Measurements from ENCODE around the gene ZEB2. TPM values are rescaled to one million over a fixed set of nuclear protein-coding genes. Genes with fewer than 3 reads are reported as not detected.

The ZEB2 gene
- polyA plus RNA-seq, 2 of the 4 experiments (the other 2 are of a cell fraction) = 4.2 to 7.0 TPM

DNA sequence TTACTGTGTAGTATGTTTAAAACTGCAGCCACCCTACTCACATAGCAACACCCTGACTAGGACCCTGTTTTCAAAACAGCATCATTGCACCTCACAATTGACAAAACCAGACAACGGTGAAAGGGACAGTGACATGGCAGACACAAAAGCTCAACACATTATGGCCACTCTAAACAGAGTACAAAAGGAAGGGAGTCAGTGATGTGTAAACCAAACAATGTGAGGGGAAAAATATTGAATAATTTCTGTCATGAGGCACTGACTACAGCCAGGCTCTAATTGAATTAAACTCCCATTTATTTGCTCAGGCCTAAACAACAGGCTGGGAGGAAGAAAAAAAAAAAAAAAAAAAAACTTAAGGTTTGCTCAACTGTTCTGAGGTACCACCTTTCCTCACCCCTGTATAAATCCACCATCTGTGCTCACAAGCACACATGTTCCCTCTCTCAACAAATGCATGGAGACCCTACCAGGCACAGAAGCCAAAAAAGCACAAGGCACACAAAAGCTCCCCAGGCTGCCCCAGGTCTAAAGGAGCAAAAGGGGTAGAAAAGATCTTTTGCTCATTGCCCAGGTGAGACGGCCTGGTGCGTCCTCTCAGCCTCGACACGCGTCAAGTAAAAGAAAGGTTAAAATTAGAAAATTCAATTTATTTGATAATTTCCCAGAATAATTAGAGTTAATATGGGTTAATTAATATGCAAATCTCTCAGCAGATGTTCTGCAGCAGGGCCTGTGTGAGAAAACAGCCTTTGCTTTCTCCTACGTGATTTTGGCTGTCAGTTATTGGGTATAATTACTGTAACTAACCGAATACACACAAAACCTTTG is 80.9 kb downstream of the ZEB2 start:
- ATAC-seq (no peak), DNase-seq (ENCODE audit: low read depth in 1 of 2, low spot score in 1 of 2) (no peak), FAIRE-seq (no peak)
- 89% methylated on average over 8 of the region's 8 CpGs for WGBS (ENCODE audit: missing lambda C conversion rate)
- no peak overlapping the region for H3K4me3 ChIP-seq
- no peak overlapping the region for H3K27ac ChIP-seq
- POLR2A ChIA-PET = no interaction called here
- no peak for TF ChIP-seq ZNF302 (CRISPR knock-in tag; IDR thresholded peaks at IDR 0.05)
- TF ChIP-seq REST (IDR thresholded peaks at IDR 0.05) = no peak
- TF ChIP-seq EHF (CRISPR knock-in tag; IDR thresholded peaks at IDR 0.05) = no peak
- TF ChIP-seq HDAC2 (IDR thresholded peaks at IDR 0.05) = no peak
- TF ChIP-seq HOXB5 (CRISPR knock-in tag; IDR thresholded peaks at IDR 0.05) = no peak
- no peak for TF ChIP-seq GATA3 (IDR thresholded peaks at IDR 0.05; ENCODE audit: borderline replicate concordance)
- no peak for TF ChIP-seq EHMT2 (IDR thresholded peaks at IDR 0.05; ENCODE audit: low read depth)
- no peak for TF ChIP-seq JUN (IDR thresholded peaks at IDR 0.05)
- no peak for TF ChIP-seq RNF2 (IDR thresholded peaks at IDR 0.05; ENCODE audit: borderline replicate concordance, low read depth)
- no peak for TF ChIP-seq ZFP36 (IDR thresholded peaks at IDR 0.05; ENCODE audit: borderline replicate concordance, partially characterized antibody)
- TF ChIP-seq, protein P1, sequence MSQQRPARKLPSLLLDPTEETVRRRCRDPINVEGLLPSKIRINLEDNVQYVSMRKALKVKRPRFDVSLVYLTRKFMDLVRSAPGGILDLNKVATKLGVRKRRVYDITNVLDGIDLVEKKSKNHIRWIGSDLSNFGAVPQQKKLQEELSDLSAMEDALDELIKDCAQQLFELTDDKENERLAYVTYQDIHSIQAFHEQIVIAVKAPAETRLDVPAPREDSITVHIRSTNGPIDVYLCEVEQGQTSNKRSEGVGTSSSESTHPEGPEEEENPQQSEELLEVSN (IDR thresholded peaks at IDR 0.05; ENCODE audit: borderline replicate concordance, low read depth) = no peak
- TF ChIP-seq, protein P2, sequence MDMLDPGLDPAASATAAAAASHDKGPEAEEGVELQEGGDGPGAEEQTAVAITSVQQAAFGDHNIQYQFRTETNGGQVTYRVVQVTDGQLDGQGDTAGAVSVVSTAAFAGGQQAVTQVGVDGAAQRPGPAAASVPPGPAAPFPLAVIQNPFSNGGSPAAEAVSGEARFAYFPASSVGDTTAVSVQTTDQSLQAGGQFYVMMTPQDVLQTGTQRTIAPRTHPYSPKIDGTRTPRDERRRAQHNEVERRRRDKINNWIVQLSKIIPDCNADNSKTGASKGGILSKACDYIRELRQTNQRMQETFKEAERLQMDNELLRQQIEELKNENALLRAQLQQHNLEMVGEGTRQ (IDR thresholded peaks at IDR 0.05) = no peak
- TF ChIP-seq BHLHE40 (IDR thresholded peaks at IDR 0.05; ENCODE audit: low read depth, low read length) = no peak
- no peak overlapping the region for H3K4me2 ChIP-seq
- CTCF ChIA-PET = no interaction called here
- peaks cover 25% of the 10 kb centered on the region for H3K4me1 ChIP-seq
- H3K9me3 ChIP-seq = no peaks in the 10 kb centered on the region

GRCh38 chr2:144437636-144438035 is 82.3 kb downstream of the ZEB2 start:
- peak overlapping the region; percentile 46 for H3K4me2 ChIP-seq
- no peaks in the 10 kb centered on the region for H3K9me3 ChIP-seq
- ATAC-seq = no peak
- ChIA-PET CTCF (no interaction called here), POLR2A (no interaction called here)
- WGBS (ENCODE audit: missing lambda C conversion rate) = 26% methylated on average over 4 of the region's 4 CpGs
- no peak overlapping the region for H3K27ac ChIP-seq
- no peak for DNase-seq (ENCODE audit: low read depth in 1 of 2, low spot score in 1 of 2)
- H3K4me1 ChIP-seq = peaks cover 20% of the 10 kb centered on the region
- no peak overlapping the region for H3K4me3 ChIP-seq
- FAIRE-seq = no peak
- TF ChIP-seq RAD21 (conservative IDR thresholded peaks at IDR 0.05 in 1 of 2, IDR thresholded peaks at IDR 0.05 in 1 of 2) = no peak
- TF ChIP-seq RFX5 (IDR thresholded peaks at IDR 0.05) = no peak
- TF ChIP-seq MYC (IDR thresholded peaks at IDR 0.05; ENCODE audit: borderline replicate concordance, low read length) = no peak
- TF ChIP-seq HOXA7 (CRISPR knock-in tag; IDR thresholded peaks at IDR 0.05) = no peak
- TF ChIP-seq ZFP36 (IDR thresholded peaks at IDR 0.05; ENCODE audit: borderline replicate concordance, partially characterized antibody) = no peak
- no peak for TF ChIP-seq CBX2 (IDR thresholded peaks at IDR 0.05; ENCODE audit: borderline replicate concordance, low read depth)
- TF ChIP-seq RNF2 (IDR thresholded peaks at IDR 0.05; ENCODE audit: borderline replicate concordance, low read depth) = no peak
- TF ChIP-seq, protein P1 (IDR thresholded peaks at IDR 0.05; ENCODE audit: borderline replicate concordance, low read depth) = no peak
- TF ChIP-seq NPAS2 (CRISPR knock-in tag; IDR thresholded peaks at IDR 0.05; ENCODE audit: borderline replicate concordance) = no peak
- no peak for TF ChIP-seq RARB (CRISPR knock-in tag; IDR thresholded peaks at IDR 0.05)
- no peak for TF ChIP-seq BCL3 (IDR thresholded peaks at IDR 0.05)
- TF ChIP-seq, protein P3, sequence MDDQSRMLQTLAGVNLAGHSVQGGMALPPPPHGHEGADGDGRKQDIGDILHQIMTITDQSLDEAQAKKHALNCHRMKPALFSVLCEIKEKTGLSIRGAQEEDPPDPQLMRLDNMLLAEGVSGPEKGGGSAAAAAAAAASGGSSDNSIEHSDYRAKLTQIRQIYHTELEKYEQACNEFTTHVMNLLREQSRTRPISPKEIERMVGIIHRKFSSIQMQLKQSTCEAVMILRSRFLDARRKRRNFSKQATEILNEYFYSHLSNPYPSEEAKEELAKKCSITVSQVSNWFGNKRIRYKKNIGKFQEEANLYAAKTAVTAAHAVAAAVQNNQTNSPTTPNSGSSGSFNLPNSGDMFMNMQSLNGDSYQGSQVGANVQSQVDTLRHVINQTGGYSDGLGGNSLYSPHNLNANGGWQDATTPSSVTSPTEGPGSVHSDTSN (IDR thresholded peaks at IDR 0.05) = no peak
- TF ChIP-seq FOSL2 (IDR thresholded peaks at IDR 0.05) = no peak
- no peak for TF ChIP-seq FOSL2 (CRISPR knock-in tag; IDR thresholded peaks at IDR 0.05)
- no peak for TF ChIP-seq ZNF302 (CRISPR knock-in tag; IDR thresholded peaks at IDR 0.05)
- TF ChIP-seq FOXS1 (CRISPR knock-in tag; IDR thresholded peaks at IDR 0.05) = no peak
- TF ChIP-seq, protein P4, sequence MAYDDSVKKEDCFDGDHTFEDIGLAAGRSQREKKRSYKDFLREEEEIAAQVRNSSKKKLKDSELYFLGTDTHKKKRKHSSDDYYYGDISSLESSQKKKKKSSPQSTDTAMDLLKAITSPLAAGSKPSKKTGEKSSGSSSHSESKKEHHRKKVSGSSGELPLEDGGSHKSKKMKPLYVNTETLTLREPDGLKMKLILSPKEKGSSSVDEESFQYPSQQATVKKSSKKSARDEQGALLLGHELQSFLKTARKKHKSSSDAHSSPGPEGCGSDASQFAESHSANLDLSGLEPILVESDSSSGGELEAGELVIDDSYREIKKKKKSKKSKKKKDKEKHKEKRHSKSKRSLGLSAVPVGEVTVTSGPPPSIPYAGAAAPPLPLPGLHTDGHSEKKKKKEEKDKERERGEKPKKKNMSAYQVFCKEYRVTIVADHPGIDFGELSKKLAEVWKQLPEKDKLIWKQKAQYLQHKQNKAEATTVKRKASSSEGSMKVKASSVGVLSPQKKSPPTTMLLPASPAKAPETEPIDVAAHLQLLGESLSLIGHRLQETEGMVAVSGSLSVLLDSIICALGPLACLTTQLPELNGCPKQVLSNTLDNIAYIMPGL (CRISPR knock-in tag; IDR thresholded peaks at IDR 0.05; ENCODE audit: borderline replicate concordance) = no peak
